GM21423 (cell line): ENCODE measurements around the gene CTNS.

ENCODE experiments used
- ATAC-seq: cut with Tn5 transposase; IDR thresholded peaks from one replicate; pipeline ENCODE4 v1.9.1; 2021; ENCODE audit warnings: mild to moderate bottlenecking, moderate library complexity; ENCODE audit not compliant: unreplicated experiment

CTNS gene

DNA sequence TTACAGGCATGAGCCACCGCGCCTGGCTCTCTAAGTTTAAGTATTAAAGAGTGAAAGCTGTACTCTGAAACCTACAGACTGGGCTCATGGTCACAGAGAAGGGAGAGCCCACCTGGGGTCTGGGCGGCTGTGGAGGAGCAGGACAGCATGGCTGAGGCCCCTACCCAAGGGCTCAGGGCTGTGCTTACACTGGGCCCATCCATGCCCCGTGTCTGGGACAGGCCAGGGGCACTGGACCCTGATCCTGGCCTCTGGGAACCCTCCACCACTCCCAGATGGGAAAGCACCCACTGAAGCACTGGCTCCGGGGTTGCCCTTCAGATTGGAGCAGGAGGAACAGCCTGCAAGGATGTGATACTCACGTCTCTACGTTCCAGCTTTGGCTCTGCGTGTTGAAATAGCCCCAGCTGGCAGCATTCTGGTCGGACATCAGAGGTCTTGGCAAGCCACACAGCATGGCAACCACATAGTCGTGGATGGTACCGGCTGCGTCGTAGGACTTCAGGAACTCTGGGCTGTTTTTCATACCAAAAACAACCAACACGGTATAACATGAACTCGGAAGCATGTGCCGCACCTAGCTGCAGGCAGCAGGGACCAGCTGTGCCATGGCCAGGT is 13.5 kb upstream of the CTNS start:
- no peak for ATAC-seq

- no peak for ATAC-seq
Measured at GRCh38 chr17:3626831-3627768, 9.5 kb upstream of the CTNS start.

DNA sequence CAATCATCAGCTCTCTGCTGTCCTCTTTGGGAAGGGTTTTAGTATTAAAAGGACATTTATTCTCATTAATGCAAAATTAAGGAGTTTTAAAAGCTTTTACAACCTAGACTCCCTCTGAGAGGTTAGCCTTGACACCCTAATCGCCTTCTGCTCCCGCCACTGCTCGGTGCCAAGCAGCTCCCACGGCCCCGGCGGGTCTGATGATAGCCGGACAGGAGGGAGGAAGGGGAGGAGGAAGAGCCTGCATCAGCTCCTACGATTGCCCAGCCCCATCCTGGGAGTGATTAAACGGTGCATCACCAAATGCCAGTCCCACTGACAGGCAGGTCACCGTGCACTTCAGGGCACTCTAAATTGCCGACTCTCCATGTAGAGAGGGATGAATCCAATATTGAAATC is 8.8 kb upstream of the CTNS start:
- no peak for ATAC-seq

DNA sequence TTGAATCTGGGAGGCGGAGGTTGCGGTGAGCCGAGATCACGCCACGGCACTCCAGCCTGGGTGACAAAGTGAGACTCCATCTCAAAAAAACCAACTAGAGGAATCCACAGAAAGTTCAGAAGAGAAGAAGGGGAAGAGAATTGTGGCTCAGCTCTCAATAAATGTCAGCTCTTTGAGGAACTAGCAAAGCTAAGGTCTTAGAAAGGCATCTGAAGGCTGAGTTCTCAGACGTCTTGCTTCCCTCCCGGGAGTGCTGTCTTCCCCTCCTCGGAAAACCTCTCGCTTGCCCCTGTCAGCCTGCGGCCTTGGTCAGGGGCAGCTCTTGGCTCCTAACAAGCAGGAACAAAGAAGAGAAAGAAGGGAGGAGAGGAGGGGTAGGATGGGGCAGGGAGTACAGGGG is 5.8 kb upstream of the CTNS start:
- ATAC-seq: no peak

DNA sequence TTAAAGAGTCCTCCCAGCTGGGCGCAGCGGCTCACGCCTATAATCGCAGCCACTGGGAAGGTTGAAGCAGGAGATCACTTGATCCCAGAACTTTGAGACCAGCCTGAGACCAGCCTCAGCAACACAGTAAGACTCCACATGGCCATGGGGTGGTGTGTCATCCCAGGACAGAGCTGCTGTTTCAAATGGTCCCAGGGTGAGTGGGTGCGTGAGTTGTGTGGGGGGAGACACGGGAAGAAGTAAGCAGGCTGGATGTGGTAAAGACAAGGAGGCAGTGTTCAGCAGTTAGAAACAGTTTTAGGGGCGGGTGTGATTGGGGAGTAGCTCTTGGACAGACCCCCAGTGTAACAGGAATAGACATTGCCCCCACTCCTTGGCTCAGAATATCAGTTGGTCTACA is 4.3 kb upstream of the CTNS start:
- no peak for ATAC-seq

- ATAC-seq: no peak
Measured at GRCh38 chr17:3635474-3636153, 946 bp upstream of the CTNS start.

GRCh38 chr17:3636908-3637373 is 381 bp downstream of the CTNS start:
- ATAC-seq: peak; percentile 4

DNA sequence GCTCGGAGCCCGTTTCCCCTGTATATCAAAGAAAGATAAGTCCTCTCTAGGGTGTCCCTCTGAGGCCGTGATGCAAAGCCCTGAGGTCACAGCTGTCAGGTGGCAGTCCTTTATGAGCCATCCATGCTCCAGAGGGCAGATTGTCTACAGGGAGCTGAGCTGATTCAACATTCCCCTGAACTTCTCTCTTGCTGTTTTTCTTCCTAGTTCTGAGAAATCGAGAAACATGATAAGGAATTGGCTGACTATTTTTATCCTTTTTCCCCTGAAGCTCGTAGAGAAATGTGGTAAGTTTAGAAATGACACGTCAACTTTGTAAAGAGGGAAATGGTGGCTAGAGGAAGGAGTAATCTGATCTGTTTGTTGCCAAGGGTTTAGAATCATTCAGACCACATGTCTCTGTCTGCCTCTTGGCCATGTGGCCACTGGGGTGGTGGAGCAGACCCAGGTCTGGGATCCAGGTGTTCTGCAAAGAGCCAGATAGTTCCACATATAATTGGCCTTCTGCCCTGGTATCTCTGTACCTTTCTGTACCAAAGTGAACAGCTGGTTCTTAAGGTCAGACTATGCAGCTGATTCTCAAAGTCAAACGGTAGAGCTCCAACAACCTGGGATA is 3.5 kb downstream of the CTNS start:
- no peak for ATAC-seq

DNA sequence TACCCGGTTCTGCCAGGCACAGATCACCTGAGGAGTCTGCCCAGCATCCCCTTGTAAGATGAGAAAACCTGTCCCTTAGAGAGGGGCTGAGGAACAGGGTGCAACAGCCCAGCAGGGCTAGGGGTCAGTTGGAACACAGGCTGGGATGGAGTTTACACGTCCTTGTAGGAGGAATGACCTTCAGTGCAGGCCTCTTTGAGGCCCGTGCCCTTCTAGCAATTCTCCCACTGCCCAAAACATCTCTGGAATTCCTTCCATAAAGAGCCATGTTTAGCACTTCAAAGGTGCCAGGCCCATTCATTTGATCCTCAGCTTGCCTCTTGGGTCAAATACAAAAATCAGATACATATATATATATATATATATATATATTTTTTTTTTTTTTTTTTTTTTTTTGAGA is 4.5 kb downstream of the CTNS start:
- no peak for ATAC-seq

DNA sequence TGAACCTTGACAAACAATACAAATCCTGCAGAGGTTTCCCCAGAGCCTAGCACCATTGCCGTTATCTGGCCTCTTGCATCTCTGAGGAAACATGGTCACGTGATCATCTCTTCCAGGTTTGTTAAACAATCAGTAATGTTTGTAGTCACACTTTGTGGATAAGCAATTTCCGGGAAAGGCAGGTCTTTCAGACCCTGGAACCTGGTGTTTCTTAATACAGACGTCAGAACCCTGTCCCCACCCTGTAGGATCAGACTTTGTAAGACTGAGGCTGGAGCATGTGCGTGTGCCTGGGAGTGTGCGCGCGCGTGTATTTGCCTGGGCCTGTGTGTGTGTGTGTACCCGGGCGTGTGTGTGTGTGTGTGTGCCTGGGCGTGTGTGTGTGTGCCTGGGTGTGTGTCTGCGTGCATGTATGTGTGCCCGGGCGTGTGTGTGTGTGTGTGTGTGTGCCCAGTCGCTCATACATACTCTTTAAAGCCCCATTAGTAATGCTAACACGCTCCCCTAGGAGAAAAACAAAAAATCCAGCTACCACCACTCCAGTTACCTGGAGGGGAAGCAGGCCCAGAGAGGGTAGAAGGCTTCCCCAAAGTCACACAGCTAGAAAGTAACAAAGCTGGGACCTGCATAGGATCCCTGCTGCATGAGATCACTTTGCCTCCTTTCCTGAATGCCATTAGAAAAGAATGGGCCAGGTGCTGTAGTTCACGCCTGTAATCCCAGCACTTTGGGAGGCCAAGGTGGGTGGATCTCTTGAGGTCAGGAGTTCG is 5.3 kb downstream of the CTNS start:
- no peak for ATAC-seq

DNA sequence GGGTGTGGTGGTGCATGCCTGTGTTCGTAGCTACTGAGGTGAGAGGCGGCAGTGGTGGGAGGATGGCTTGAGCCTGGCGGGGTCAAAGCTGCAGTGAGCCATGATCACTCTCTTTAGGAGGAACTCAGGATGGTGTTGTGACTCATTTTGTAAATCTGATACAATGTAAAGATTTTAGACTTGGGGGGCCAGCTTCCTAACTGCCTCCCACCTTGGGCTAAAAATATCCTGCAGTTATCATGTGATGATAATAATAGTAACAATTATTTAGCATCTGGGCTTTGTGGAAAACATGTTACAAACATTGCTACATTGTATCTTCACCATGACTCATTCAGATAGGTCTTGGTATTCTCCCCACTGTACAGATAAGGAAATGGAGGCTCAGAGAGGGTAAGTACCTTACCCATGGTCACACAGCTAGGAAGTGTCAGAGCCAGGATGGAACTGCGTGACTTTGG is 7.4 kb downstream of the CTNS start:
- no peak for ATAC-seq

GRCh38 chr17:3645310-3645709 is 8.8 kb downstream of the CTNS start:
- no peak for ATAC-seq

GRCh38 chr17:3647251-3647650 is 10.7 kb downstream of the CTNS start:
- ATAC-seq: no peak

DNA sequence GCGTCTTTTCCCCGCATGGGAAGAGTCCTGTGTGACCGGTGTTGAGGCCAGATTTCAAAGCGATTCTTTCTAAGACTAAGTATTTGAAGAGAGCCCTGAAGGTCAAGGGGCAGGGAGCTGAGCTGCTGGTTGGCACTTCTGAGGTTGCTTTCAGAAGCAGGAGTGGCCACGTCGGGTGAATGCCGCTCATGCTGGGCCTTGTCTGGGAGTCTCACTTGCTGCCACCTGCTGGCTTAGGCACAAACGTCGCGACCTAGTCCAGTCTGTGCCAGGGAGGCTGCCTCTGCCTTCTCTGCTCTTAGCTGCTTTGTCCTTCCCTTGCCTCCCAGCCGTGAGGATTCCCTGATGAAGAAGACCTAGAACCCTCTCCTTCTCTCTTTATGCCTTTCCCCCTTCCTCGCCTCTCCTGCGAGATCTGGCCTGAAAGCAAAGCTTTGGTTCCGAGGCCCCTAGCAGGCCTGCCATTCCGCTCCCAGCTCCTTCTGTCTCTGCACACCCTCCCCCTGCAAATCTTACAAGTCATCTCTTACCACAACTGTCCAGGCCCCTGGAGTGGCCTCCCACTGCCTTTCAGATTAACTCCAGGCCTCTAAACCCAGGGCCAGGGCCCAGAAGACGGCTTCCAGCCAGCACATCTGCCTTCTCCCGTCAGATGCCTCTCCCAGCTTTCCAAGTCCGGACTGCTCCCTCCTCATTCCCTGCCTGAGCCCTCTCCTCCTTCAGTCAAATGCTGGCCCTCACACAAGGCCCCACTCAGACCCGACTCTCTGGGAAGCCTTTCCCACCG is 11.4 kb downstream of the CTNS start:
- no peak for ATAC-seq

DNA sequence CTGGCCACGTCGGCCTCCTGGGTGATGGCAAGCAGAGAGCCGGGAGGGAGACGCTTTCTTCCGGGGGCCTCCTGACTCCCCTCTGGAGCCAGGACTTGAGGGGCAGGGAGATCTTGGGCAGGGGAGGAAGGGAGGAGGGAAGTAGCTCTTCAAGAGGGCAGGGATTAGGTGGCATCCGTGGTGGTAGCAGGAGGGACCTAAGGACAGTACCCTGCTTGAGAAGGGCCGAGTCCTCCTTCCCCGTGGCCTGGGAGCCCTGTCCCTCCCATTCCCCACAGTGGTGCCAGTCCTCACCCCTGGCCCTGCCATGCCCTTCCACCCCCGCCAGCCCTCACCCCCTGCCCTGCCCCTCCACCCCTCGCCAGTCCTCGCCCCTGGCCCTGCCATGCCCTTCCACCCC is 19.2 kb downstream of the CTNS start:
- ATAC-seq: no peak

GRCh38 chr17:3656353-3656752 is 19.8 kb downstream of the CTNS start:
- no peak for ATAC-seq

- no peak for ATAC-seq
Measured at GRCh38 chr17:3656755-3657587, 20.4 kb downstream of the CTNS start.

GRCh38 chr17:3657588-3657869 is 21.0 kb downstream of the CTNS start:
- ATAC-seq: no peak
